GM18870 (cell line): ENCODE measurements around the gene OR2A14.
"Not testable (repeated sequence)": the region's sequence is repeated elsewhere in the genome, so short reads cannot be mapped to it uniquely, and the experiment has no call there.

ENCODE experiments used
- ATAC-seq: cut with Tn5 transposase; IDR thresholded peaks from one replicate; pipeline ENCODE4 v1.9.1; 2021; ENCODE audit warnings: moderate library complexity; ENCODE audit not compliant: unreplicated experiment

Gene OR2A14

DNA sequence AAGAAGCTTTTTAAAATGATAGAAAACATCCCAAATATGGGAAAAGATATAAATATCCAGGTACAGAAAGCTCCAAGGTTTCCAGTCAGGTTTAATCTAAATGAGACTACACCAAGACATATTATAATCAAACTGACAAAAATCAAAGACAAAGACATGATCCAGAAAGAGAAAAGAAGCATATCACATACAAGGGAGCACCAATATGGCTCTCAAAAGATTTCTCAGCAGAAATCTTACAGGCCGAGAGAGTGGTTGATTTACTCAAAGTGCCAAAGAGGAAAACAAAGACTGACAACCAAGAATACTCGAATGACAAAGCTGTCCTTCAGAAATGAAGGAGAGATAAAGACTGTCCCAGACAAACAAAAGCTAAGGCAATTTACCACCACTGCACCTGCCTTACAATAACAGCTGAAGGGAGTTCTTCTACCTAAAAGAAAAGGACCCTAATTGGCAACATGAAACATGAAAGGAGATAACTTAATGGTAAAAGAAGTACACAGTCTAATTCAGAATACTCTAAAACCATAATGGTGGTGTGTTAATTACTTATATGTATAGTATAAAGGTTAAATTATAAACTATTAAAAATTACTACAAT, 25.4 kb downstream of the OR2A14 start:
- ATAC-seq = no peak

DNA sequence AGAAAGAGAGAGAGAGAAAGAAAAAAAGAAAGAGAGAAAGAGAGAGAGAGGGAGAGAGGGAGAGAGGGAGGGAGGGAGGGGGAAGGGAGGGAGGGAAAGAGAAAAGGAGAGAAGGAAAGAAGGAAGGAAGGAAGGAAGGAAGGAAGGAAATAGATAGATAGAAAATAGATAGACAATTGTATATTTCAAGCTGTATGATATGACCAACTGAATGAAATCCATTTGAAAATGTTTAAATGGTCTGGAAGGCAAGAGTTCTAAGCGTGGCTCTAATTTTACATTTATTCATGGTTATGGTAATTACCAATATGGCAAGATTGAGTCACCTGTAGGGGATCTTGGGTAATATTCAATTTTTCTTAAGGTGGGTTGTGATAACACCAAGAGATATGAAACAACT, 35.9 kb downstream of the OR2A14 start:
- ATAC-seq = no peak

DNA sequence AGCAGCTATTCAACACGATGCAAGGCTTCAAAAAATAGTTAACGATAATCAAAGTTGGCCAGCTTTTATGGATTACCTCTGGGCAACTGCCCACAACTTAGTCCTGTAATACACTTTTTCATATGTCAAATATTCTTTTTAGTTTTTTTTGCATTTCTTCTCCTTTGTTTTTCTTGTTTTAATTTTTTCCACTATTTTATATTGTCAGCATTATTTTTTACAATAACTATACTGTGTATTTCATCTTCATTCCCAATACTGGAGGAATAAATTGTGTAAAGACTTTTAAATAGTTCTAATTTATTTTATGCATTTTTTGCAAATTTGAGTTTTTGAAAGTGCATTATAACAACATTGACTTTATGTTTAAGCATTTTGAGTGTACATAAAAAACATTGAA, 41.8 kb downstream of the OR2A14 start:
- ATAC-seq = no peak

DNA sequence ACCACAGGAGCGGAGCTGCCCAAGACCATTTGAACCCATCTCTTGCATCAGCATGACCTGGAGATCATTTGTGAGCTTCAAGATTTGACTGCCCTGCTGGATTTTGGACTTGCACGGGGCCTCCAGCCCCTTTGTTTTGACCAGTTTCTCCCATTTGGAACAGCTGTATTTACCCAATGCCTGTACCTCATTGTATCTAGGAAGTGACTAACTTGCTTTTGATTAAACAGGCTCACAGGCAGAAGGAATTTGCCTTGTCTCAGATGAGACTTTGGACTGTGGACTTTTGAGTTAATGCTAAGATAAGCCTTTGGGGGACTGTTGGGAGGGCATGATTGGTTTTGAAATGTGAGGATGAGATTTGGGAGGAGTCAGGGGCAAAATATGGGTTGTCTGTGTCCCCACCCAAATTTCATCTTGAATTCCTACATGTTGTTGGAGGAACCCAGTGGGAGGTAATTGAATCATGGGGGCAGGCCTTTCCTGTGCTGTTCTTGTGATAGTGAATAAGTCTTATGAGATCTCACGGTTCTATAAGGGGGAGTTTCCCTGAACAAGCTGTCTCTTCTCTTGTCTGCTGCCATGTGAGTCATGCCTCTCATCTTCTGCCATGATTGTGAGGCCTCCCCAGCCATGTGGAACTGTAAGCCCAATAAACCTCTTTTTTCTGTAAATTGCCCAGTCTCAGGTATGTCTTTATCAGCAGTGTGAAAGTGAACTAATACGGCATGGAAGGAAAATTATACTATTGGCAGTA, 48.8 kb downstream of the OR2A14 start:
- ATAC-seq = not testable (repeated sequence)

DNA sequence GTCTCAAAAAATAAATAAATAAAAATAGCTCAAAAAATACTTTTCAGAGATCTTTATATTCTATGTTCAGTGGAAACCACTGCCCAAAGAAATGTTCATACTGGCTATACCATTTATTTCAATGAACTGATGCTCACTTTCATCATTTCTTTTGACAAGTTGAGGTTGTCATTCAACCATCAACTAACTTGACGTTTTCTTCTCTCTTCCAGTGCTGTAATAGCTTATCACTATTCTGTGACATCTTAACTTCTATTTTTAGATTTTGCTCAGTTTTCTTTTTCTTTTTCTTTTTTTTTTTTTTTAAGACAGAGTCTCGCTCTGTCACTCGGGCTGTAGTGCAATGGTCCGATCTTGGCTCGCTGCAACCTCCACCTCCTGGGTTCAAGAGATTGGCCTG, 51.6 kb downstream of the OR2A14 start:
- ATAC-seq = no peak

DNA sequence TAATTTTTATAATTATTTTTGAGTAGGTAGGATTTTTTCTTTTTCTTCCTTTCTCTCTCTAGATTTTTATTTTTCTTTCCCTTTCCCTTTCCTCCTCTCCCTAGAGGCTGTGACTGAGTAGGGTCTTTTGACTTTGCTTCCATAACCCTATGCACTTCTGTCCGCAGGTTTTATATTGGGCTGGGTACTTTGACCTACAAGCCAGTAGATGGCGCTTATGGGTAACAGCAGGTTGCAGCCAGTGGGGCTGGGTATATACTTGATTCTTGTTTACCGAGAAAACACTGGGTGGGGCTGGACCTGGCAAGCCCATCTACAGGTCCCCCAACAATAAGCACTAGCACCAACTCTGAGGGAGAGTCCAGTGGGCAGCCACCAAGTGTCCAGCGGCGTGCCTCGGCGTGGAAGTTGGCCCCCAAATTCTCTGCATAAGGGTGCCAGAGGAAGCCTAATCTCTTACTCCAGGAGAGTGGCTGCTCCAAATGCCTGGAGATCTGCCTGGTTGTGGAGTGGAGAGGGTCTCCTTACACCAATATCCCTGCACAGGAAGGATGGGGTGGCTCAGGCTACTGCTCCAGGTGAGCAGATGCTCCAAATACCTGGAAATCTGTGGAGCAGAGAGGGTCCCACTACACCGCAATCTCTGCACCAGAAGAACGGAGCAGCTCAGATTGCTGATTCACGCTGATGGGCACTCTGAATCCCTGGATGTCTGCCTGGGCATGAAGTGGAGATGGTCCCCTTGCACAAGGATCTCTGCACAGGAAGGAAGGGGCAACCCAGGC, 55.6 kb downstream of the OR2A14 start:
- peak; percentile 98 for ATAC-seq

DNA sequence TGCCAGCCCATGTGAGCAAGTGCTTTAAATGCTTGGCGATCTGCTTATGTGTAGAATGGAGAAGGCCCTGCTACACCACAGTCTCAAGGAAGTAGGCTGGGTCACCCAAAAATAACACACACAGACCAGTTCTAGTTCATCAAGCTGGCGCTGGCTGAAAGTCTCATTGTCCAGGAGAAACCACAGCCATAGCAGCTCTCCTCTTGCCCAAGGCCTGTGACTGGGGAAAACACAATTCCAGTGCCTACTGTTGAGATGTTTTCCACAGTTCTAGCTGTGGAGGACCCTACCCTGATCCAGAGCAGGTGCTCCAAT, 56.1 kb downstream of the OR2A14 start:
- not testable (repeated sequence) for ATAC-seq
